ENCODE measurements around the gene BROX. TPM values are rescaled to one million over a fixed set of nuclear protein-coding genes. Genes with fewer than 3 reads are reported as not detected.
"Not testable (repeated sequence)": the region's sequence is repeated elsewhere in the genome, so short reads cannot be mapped to it uniquely, and the experiment has no call there.

BROX gene
- total RNA-seq, 1 donor from 2014 or later: 74.7 TPM

- DNase-seq (ENCODE audit: low spot score): no peak
- Mint-ChIP-seq H3K9me3 (peaks cover 4% of the 10 kb centered on the region), H3K4me3 (no peak overlapping the region), H3K27ac (no peak overlapping the region), H3K27me3 (ENCODE audit: insufficient read depth, low read depth) (peaks cover 4% of the 10 kb centered on the region), H3K36me3 (no peaks in the 10 kb centered on the region), H3K4me1 (peaks cover 4% of the 10 kb centered on the region)
- Histone ChIP-seq H4K20me1 (ENCODE audit: low read depth) (no peaks in the 10 kb centered on the region), H3K27ac (no peak overlapping the region), H3K4me3 (no peak overlapping the region), H3K36me3 (no peaks in the 10 kb centered on the region), H3K9me3 (ENCODE audit: low read depth) (no peaks in the 10 kb centered on the region), H3K27me3 (no peaks in the 10 kb centered on the region), H3K79me2 (ENCODE audit: low read depth) (no peaks in the 10 kb centered on the region), H2AFZ (replicated peaks) (peak overlapping the region; percentile 26), H3K4me1 (peaks cover 8% of the 10 kb centered on the region), H3K4me2 (no peak overlapping the region), H3F3A (ENCODE audit: low read depth) (no peaks in the 10 kb centered on the region), H3K9ac (no peak overlapping the region)
- TF ChIP-seq CTCF (IDR thresholded peaks at IDR 0.05) (no peak), EZH2phosphoT487 (IDR thresholded peaks at IDR 0.05) (no peak), EZH2 (IDR thresholded peaks at IDR 0.05) (no peak)
Measured at GRCh38 chr1:222761083-222761482, 48.7 kb downstream of the BROX start.

- H3K9me3 ChIP-seq (ENCODE audit: low read depth); H3K27me3 ChIP-seq; H3K27ac Mint-ChIP-seq; H3K36me3 Mint-ChIP-seq; H3K4me3 ChIP-seq; H4K20me1 ChIP-seq (ENCODE audit: low read depth); DNase-seq (ENCODE audit: low spot score); H3K36me3 ChIP-seq; H3K27me3 Mint-ChIP-seq (ENCODE audit: insufficient read depth, low read depth); H3K9ac ChIP-seq; H2AFZ ChIP-seq (replicated peaks); H3K9me3 Mint-ChIP-seq; H3K27ac ChIP-seq; H3K4me2 ChIP-seq; H3K4me1 ChIP-seq; H3K4me1 Mint-ChIP-seq; H3F3A ChIP-seq (ENCODE audit: low read depth); H3K79me2 ChIP-seq (ENCODE audit: low read depth); H3K4me3 Mint-ChIP-seq: not testable (repeated sequence)
Measured at GRCh38 chr1:222762178-222762577, 49.8 kb downstream of the BROX start.

- H3K9me3 ChIP-seq (ENCODE audit: low read depth): peaks cover 10% of the 10 kb centered on the region
- no peak overlapping the region for H3K9ac ChIP-seq
Measured at GRCh38 chr1:222767152-222767571, 54.8 kb downstream of the BROX start.

GRCh38 chr1:222768592-222768991 is 56.2 kb downstream of the BROX start:
- no peaks in the 10 kb centered on the region for H3K36me3 ChIP-seq
- H3K9ac ChIP-seq: no peak overlapping the region
- H3K4me3 Mint-ChIP-seq: no peak overlapping the region
- peaks cover 10% of the 10 kb centered on the region for H3K9me3 ChIP-seq (ENCODE audit: low read depth)
- H3K4me3 ChIP-seq: no peak overlapping the region
- no peak overlapping the region for H3K27ac Mint-ChIP-seq
- H3K4me2 ChIP-seq: no peak overlapping the region
- no peak overlapping the region for H2AFZ ChIP-seq (replicated peaks)
- no peaks in the 10 kb centered on the region for H3K79me2 ChIP-seq (ENCODE audit: low read depth)
- H3K27me3 ChIP-seq: no peaks in the 10 kb centered on the region
- no peaks in the 10 kb centered on the region for H4K20me1 ChIP-seq (ENCODE audit: low read depth)
- H3F3A ChIP-seq (ENCODE audit: low read depth): no peaks in the 10 kb centered on the region
- H3K27me3 Mint-ChIP-seq (ENCODE audit: insufficient read depth, low read depth): peaks cover 4% of the 10 kb centered on the region
- TF ChIP-seq CTCF (IDR thresholded peaks at IDR 0.05): no peak
- TF ChIP-seq EZH2phosphoT487 (IDR thresholded peaks at IDR 0.05): no peak
- TF ChIP-seq EZH2 (IDR thresholded peaks at IDR 0.05): no peak
- peaks cover 3% of the 10 kb centered on the region for H3K36me3 Mint-ChIP-seq
- H3K4me1 Mint-ChIP-seq: no peaks in the 10 kb centered on the region
- no peak for DNase-seq (ENCODE audit: low spot score)
- H3K4me1 ChIP-seq: no peaks in the 10 kb centered on the region
- H3K27ac ChIP-seq: no peak overlapping the region
- H3K9me3 Mint-ChIP-seq: peaks cover 14% of the 10 kb centered on the region

More at GRCh38 chr1:222767152-222767571, 54.8 kb downstream of the BROX start:
- H3K4me3 Mint-ChIP-seq: no peak overlapping the region
- Histone ChIP-seq H3K4me2 (no peak overlapping the region), H4K20me1 (ENCODE audit: low read depth) (no peaks in the 10 kb centered on the region), H3K4me3 (no peak overlapping the region), H3K79me2 (ENCODE audit: low read depth) (no peaks in the 10 kb centered on the region), H3K4me1 (no peaks in the 10 kb centered on the region), H3K36me3 (no peaks in the 10 kb centered on the region), H3K27ac (no peak overlapping the region), H3F3A (ENCODE audit: low read depth) (no peaks in the 10 kb centered on the region), H2AFZ (replicated peaks) (no peak overlapping the region), H3K27me3 (no peaks in the 10 kb centered on the region)
- peaks cover 4% of the 10 kb centered on the region for H3K27me3 Mint-ChIP-seq (ENCODE audit: insufficient read depth, low read depth)
- H3K9me3 Mint-ChIP-seq: peaks cover 14% of the 10 kb centered on the region
- no peak for DNase-seq (ENCODE audit: low spot score)
- H3K4me1 Mint-ChIP-seq: no peaks in the 10 kb centered on the region
- H3K27ac Mint-ChIP-seq: no peak overlapping the region
- peaks cover 3% of the 10 kb centered on the region for H3K36me3 Mint-ChIP-seq
- TF ChIP-seq EZH2phosphoT487 (IDR thresholded peaks at IDR 0.05) (no peak), CTCF (IDR thresholded peaks at IDR 0.05) (no peak), EZH2 (IDR thresholded peaks at IDR 0.05) (no peak)
